Stimulated activated CD8-positive, alpha-beta memory T cell treated with anti-CD3 and anti-CD28 coated beads, Interleukin-12 subunit alpha, Interleukin-12 subunit beta, amount 100 ng/mL, for 1 hour (primary cell): ENCODE data around the gene GLCCI1.

Source experiments
- DNase-seq: peaks from one replicate; pipeline ENCODE4 v3.0.0-alpha.2; 2020; ENCODE audit warnings: low read depth

Gene GLCCI1

DNA sequence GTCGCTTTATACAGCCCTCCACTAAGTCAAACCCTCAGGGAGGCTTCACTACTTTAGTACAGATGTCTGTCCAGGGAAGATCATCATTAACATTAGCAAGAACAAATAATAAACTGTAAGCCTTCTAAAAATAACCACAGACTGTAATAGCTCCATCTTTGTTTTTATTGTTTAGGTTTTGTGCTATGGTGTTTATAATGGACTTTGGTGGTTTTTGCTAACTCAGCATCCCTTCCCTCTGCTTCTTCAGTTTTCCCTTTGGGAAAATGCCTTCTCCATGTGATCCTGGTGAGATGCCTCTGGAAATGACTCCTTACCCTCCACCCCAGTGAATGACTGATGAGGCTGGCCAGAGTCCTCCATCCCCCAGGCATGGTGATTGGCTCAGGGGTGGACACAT, 162.1 kb downstream of the GLCCI1 start:
- DNase-seq = no peak

DNA sequence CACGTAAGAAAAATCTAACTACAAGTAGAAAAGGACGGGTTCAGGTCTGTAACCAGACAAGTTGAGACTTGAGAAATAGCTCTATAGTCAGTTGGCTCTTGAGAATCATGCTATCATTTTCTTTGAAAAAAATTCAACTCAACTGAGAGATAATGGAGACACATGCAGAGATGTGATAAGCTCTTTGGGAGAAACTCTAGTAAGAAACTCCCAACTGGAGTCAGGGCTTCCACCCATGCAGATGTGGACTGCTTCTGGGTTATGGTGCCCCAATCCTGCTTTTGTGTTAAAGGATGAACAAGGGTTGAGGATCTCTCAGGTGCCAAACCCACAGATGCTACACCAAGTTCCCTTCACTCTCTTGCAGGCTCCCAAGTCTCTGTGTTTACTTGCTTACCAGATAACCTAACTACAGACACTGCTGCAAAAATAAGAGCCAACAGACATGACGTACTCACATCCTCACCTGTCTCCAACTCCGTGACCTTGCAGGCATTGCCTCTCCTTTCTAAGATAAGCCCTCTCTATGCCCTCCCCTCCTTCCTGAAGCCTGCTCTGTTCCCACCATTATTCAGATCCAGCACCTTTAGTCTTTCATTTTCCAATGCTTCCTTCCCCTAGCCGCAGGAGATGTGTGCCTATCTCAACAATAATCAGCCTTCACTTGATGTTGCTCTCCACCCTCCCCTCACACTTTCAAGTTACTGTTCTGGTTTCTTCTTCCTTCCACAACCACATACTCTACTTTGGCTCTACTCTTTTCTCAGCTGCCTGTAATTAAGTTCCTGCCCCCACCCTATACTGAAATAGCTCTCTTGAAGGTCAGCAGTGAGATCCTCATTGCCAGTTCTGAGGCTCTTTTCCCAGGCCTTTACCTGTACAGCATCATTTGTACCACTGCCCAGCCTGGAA, 163.4 kb downstream of the GLCCI1 start:
- no peak for DNase-seq

DNA sequence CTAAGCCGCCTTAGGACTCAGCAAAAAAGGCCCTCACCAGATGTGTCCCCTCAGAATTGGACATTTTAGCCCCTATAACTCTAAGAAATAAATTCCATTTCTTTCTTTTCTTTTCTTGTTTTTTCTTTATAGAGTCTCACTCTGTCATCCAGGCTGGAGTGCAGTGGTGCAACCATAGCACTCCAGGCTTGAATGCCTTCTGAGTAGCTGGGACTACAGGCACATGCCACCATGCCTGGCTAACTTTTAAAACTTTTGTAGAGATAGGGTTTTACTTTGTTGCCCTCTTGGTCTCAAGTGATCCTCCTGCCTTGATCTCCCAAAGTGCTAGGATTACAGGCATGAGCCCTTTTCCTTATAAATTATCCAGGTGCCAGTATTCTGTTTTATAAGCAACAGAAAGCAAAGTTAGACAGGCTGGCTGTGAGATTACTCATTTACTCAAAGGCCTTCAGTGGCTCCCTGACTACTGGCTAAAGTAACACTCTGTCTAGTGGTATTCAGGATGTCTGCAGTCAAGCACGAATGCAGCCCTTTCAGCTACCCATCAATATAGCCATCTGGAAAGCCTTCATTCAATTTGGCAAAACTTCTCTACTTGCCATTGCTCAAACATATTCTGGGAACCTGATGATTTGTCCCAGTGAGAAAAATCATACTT, 164.7 kb downstream of the GLCCI1 start:
- DNase-seq = no peak

DNA sequence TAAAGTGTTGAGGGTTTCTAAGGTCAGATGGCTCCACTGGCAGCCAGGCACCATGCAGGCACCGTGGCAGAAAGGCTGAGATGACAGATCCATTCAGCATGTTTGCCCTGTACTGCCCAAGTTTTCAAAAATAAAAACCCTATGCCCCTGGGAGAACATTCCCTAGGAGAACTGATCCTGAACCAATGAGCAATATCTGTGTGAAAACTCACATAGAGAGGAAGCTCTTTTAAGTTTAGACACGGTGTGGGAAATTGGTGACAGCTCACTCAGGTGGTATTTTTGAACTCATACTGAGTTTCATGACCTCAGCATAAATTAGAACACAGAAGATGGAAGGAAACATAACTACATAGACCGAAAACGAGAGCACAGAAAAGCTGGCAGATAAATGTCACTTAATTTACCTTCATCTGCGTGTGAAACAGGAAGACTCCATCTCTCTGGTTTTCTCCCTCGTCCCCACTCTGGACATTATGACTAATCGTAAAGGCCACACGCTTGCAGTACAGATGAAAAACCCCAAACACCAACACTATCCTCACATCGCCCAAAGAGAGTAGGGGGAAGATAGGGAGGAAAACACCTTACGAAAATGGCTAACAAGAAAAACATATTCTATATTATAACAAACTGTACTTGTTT, 165.6 kb downstream of the GLCCI1 start:
- no peak for DNase-seq

DNA sequence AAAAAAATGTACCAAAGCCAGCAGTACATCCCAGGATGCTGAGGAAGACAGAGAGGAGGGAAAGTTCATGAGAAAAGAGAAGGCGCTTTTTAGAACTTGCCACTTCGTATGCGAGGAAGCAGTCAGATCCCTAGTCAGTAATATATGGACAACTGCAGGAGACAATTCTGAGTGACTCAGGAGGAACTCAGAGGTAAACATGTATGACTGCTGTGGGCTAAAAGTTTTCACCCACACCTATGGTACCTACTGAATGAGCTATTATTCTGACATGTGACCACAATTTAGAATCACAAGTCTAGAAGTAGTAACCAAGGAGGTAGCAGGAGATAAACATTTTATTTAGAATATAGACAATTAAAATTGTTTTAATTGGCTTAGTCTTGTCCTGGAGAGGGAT, 166.8 kb downstream of the GLCCI1 start:
- no peak for DNase-seq

DNA sequence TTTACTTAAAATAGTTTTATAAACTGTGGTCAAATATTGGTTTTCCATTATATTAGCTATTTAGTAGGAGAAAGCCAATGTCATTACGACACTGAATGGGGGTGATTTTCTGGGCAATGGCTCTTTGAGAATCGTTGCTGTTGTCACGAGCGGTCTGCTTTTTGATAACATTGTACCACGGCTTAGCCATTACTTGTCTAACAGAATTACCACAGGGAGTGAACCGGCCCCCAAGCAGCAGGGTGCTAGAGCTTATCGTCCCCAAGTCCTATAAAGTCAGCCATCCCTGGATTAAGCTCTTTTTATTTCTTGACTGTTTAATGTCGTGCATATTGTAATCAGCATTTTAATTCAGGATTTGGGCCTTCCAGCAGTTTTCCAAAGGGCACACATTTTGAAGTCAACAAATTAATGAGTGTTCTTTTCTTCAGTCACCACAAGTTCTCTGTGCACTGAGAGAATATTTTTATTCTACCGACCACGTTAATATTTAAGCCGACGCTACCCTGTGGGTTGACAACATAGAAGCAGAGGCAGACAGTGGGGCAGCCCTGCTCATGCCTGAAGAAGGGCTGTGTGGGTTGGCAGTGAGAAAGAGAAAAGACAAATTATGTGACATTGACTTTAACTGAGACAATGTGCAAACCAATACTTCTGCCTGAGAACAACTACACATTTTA, 167.6 kb downstream of the GLCCI1 start:
- no peak for DNase-seq
